GM18498 (cell line): ENCODE results near the gene GATB.

Experiments
- ATAC-seq: cut with Tn5 transposase; IDR thresholded peaks from one replicate; pipeline ENCODE4 v1.9.1; 2021; ENCODE audit warnings: mild to moderate bottlenecking, moderate library complexity; ENCODE audit not compliant: unreplicated experiment

Gene GATB

GRCh38 chr4:151676301-151676700 is 84.5 kb downstream of the GATB start:
- no peak for ATAC-seq

- no peak for ATAC-seq
These were observed 85.3 kb downstream of the GATB start for GRCh38 chr4:151675411-151675971.

DNA sequence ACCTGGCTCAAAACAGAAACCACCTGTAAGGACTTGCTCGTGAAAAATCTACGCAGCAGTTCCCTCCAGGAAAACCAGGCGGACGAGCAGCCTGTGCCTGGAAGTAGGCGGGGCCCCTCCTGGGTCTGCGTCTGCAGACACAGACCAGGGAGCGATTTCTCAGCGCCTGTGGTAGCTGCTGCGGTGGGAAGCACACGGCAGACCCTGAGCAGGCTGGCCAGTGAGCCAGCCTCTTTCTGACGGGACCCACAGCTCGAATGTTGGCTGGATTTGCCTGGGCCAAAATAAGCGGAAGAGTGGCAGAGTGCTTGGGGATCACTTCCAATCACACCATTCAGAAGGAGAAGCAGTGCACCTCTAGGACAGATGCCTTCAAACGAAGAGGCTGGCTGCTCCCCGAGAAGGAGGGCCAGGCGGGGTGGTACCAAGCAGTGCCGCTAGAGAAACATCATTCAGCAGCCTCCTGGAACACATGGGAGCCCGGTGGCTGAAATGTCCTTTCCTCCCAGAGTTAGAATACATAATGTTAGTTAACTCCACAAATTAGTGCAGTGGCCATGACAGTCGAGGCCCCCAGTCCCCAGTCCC is 85.9 kb downstream of the GATB start:
- ATAC-seq = no peak

GRCh38 chr4:151673908-151674520 is 86.8 kb downstream of the GATB start:
- no peak for ATAC-seq

- ATAC-seq = no peak
These were observed 87.8 kb downstream of the GATB start for GRCh38 chr4:151672996-151673395.

DNA sequence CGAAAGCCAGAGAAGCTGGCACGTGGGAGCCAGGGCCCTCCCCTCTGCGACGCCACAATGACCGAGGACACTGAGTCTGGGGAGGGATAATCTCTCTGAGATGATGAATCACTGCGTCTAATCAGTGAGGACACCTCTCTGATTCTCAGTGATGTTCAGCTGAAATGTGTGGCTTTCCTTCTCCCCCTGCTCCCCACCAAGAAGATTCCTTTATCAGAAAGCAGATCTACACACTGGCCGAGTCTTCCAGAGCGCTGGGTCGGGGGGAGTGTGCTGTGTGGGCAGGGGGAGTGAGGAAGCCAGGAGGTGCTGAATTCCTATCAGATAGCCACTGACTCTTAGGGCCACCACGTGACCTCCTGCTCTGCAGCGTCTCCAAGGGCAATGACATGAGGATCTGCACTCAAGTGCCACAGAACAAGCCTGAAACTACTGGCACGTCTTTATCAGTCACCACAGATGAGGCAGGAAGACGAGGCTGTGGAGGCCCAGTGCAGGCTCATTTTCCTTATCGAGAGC is 89.2 kb downstream of the GATB start:
- no peak for ATAC-seq

DNA sequence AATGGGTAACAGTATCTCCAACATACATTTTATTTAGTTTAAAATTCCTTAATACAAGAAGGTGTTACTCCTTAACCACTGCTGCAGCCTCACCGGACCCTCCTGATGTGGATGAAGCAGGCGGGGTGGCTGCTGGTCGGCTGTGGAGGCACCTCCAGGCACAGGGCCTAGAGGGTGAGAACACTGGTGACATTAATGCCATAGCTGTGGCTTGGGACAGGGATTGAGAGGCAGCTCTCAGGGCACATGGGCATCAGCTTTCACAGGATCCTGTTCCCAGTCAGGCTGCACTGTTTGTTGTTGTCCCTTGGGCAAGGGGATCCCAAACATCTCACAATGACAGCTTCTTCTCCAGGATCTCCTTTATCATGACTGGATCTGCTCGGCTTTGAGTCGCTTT is 90.0 kb downstream of the GATB start:
- no peak for ATAC-seq

DNA sequence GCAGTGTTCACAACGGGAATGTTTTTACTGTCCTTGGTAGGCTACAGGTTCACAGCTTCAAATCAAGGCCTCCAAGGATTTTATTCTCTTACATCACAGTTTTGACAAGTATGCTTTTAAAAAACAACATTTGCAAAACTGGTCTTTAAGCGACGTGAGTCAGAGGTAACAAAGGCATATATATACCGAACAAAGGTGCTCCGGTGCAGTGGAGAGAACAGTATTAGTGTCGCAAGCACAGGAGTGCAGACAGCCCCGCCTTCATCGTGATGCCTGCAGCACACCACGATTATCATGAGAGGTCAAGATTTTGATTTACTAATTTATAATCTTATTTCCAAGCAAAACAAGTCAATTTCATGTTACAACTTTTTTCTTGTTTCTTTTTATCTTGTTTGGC is 90.8 kb downstream of the GATB start:
- ATAC-seq = no peak

- ATAC-seq = no peak
These were observed 92.0 kb downstream of the GATB start for GRCh38 chr4:151668689-151669402.

DNA sequence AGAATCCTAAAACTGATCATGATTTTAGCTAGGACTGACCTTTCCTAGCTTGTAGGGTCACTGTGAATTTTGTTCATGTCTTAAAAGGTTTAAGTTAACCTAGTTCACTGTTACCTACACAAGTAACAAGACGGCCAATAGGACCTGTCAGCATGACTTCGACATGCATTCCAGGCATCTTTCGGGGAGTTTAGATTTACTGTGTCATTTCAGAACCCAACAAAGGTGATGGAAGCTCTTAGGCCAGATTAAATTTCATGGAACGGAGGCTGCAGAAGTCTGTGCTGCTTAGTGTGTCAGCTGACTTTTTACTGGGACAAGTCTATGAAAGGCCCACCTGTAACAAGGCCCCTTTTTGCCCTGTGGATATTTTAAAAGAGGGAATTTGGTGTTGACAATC is 93.1 kb downstream of the GATB start:
- ATAC-seq = no peak

DNA sequence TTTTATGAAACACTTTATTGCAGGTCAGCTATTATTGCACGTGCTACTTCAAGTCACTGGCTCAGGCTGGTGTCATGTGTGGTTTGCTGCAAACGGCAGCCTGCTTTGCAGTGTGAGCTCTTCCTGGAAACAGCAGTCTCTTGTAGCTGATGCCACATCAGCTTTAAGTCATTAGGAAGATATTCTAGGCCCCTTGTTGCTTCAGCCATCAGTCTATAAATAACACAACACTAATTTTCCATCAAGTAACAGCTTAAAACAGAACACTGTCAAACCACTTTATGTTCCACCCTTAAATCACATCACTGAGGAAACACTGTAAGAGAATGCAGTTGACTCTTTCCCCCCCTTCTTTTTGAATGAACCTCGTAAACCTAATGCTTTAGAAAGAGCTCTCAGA is 93.8 kb downstream of the GATB start:
- no peak for ATAC-seq

GRCh38 chr4:151666501-151666900 is 94.3 kb downstream of the GATB start:
- no peak for ATAC-seq

GRCh38 chr4:151665785-151666127 is 95.1 kb downstream of the GATB start:
- ATAC-seq = no peak

- ATAC-seq = no peak
These were observed 95.6 kb downstream of the GATB start for GRCh38 chr4:151665022-151665784.

GRCh38 chr4:151664289-151664688 is 96.5 kb downstream of the GATB start:
- ATAC-seq = no peak

DNA sequence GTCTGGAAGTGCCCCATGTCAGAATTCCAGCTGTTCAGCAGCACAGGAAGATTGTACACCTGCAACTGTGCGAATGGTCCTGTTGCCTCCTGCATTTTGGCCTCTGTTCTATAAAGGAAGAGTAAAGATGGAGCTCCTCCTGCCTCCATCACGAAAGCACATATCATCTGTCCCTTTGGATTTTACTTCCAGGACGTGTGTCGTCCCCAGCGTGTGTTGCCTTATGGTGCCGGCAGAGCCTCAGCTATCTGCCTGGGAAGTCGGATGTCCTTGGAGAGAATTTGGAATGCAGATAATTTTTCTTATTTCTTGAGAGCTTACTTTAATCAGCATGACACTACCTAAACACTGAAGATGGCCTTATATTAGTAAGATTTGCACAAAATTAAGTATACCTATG is 97.7 kb downstream of the GATB start:
- no peak for ATAC-seq

DNA sequence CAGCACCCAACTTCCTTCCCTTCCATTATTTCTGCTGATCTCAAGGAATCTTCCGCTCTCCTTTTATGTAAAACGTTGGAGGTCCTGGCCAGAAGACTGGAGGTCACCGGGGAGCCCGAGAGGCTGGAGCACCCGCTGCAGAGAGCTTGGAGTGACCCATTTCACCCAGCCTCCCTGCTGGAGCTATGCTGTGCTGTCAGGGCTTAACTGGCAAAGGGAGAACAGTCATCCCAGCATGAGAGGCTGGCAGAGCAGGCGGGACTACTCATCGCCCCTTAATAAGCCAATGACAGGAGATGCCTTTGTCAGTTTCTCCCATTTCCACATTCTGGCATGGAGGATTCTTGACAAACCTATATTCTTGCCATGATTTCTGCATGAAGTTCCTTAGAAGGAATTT is 98.9 kb downstream of the GATB start:
- no peak for ATAC-seq

DNA sequence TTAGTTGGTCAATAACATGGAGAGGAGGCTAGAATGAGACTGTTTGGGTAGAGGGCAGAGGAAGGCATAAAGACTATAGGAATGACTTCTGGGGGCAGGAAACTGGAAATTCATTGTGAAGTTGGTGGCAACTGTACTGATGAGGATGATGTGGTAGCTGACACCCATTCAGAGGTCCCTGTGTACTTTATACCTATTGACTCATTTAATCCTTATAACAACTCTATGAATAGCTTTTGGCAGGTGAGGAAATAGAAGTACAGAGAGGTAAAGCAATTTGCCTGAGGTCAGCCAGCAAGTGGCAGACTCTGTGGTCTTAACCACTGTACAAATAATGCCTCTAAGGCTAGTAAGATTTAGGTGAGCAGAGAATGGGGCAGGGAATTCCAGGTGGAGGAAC is 100.1 kb downstream of the GATB start:
- no peak for ATAC-seq

DNA sequence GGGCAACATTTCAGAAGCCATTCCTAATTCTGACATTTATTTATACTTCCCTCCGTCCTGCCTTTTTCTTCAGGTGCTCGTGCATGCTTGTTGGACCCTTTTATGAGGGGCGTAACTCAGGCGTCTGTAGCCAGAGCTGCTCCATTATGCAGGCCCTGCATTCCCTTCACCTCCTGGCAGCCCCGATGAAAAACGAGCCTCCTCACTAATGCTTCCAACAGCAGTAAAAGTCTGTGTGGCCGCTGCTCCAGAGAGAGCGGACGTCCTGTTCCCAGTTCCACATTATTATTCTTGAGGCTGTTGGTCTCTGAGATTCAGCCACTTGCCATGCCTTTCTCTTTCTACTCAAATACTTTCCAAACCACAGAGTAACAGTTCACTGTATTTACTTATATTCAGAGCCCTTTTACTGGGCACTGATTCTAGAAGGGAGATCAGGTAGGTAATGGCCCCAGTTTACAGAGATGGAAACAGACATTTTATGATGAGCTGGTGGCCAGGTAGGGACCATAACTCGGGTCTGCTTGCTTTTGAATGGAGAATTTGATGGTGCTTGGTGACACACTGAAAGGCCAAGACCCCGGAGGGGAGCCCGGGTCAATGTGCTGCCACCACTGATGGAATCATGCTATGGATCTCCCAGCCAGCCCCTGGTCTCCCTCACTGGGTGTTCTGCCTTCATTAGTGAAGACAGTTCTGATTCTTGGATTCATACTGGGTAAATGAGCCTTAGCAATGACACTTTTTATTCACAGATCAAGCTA is 101.0 kb downstream of the GATB start:
- no peak for ATAC-seq

DNA sequence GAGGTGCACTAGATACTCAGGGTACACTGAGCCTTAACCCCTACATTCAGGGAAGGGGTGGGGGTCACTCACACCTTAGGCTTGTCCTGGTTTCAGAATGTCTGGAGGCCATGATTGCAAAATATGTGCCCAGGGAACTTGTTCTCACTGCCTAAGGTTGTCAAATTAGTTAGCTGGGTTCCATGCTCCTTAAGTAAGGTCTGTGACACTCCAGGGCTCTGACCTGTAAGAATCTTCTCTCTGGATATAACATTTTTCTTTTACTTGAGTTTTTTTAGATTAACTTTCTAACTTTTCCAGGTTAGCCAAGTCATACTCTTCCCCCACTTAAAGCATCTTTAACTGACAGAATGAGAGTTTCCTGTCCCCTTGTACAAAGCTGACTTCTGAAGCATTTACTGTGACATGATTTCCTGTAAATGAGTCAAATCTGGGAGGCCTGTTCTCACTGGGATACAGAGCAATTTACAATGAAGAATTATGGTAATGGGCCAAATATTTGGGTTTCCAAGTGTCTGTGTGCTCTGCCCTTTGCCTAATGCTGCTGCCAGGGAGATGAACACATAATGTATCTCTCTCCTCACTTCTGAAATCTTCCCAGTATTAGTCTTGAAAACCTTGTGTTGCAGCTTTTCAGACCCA is 101.7 kb downstream of the GATB start:
- no peak for ATAC-seq
